Adipocyte (in vitro differentiated cells): Measurements from ENCODE around the gene TSR3.

Experiments used
- DNase-seq: peaks from one replicate; pipeline ENCODE4 v3.0.0-alpha.2; 2015; ENCODE audit warnings: low read depth
- H3K27me3 ChIP-seq: replicated peaks from 2 replicates; pipeline ENCODE4 v1.7.0; 2013; ENCODE audit warnings: mild to moderate bottlenecking, low read length, moderate library complexity; ENCODE audit not compliant: control insufficient read depth, insufficient read depth
- H3K36me3 ChIP-seq: 2 replicates; pipeline ENCODE4 v1.7.0; 2013; ENCODE audit warnings: low read length, mild to moderate bottlenecking, moderate library complexity; ENCODE audit not compliant: control insufficient read depth, insufficient read depth, severe bottlenecking
- H3K4me1 ChIP-seq: 2 replicates; pipeline ENCODE4 v1.7.0; 2013; ENCODE audit warnings: mild to moderate bottlenecking, low read length, moderate library complexity; ENCODE audit not compliant: control insufficient read depth, insufficient read depth
- H3K4me3 ChIP-seq: 2 replicates; pipeline ENCODE4 v1.7.0; 2013; ENCODE audit warnings: mild to moderate bottlenecking, low read length, moderate library complexity
- H3K9ac ChIP-seq: 2 replicates; pipeline ENCODE4 v1.7.0; 2013; ENCODE audit warnings: mild to moderate bottlenecking, low read length, moderate library complexity
- H3K9me3 ChIP-seq: 2 replicates; pipeline ENCODE4 v1.7.0; 2013; ENCODE audit warnings: mild to moderate bottlenecking, low read length, moderate library complexity; ENCODE audit not compliant: control insufficient read depth

TSR3 gene

DNA sequence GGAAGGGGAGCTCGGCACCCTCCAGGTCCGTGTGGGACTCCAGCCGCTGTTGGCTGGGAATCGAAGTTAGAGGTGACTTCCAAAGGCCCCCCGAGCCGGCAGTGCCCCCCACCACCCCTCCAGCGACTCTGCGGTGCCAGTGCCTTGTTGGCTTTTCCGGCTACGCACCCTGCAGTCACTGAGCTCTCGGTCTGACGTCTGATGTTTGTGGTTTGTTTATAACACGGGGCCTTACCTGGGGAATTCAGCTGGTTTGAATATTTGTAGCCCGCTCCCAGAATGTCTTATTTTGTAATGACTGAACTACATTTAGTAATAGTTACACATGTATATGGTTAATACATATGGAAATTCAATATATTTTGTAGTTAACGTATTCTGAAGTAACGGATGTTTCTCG, 25.3 kb downstream of the TSR3 start:
- Histone ChIP-seq H3K36me3 (peaks cover 30% of the 10 kb centered on the region), H3K9me3 (peaks cover 4% of the 10 kb centered on the region), H3K27me3 (peaks cover 3% of the 10 kb centered on the region), H3K4me1 (no peaks in the 10 kb centered on the region), H3K9ac (no peak overlapping the region), H3K4me3 (no peak overlapping the region)
- DNase-seq, result no peak

GRCh38 chr16:1325673-1326371, 25.9 kb downstream of the TSR3 start:
- no peak for DNase-seq
- Histone ChIP-seq H3K4me3 (no peak overlapping the region), H3K9ac (no peak overlapping the region), H3K9me3 (peaks cover 4% of the 10 kb centered on the region), H3K27me3 (no peaks in the 10 kb centered on the region), H3K4me1 (no peaks in the 10 kb centered on the region), H3K36me3 (peaks cover 35% of the 10 kb centered on the region)

DNA sequence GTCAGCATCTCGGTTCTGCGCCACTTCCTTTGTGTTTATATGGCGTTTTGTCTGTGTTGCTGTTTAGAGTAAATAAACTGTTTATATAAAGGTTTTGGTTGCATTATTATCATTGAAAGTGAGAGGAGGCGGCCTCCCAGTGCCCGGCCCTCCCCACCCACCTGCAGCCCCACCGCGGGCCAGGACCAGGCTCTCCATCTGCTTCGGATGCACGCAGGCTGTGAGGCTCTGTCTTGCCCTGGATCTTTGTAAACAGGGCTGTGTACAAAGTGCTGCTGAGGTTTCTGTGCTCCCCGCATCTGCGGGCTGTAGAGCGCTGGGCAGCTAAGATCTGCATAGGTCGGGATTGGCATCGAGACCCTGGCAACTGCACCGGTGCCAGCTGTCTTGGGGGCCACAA, 26.4 kb downstream of the TSR3 start:
- H3K9me3 ChIP-seq, result peaks cover under 1% of the 10 kb centered on the region
- H3K4me3 ChIP-seq, result no peak overlapping the region
- peaks cover 40% of the 10 kb centered on the region for H3K36me3 ChIP-seq
- H3K4me1 ChIP-seq, result no peaks in the 10 kb centered on the region
- no peak overlapping the region for H3K9ac ChIP-seq
- no peaks in the 10 kb centered on the region for H3K27me3 ChIP-seq
- DNase-seq, result no peak

DNA sequence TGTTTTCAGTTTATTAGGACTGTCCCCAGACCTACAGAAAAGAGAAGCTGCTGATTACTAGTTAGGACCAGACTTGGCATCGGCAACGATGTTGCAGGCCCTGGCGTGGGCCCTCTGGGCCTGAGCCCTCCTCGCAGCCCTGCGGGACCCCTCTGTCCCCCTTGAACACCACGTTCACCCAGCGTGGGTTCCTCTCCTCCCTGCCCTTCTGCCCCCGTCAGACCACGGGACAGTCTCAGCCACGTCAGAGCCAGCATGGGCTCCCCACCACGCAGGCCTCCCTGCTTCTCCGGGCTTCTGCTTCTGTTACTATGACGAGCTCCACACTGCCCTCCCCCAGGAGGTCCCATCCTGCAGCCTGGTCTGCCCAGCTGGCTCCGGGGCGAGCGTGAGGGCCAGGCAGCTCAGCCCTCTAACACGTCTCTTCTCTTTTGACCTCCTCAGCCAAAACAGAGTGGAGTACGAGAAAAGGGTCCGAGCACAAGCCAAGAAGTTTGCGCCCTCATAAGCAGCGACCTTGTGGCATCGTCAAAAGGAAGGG, 27.3 kb downstream of the TSR3 start:
- Histone ChIP-seq H3K27me3 (no peaks in the 10 kb centered on the region), H3K4me1 (no peaks in the 10 kb centered on the region), H3K9me3 (no peaks in the 10 kb centered on the region), H3K36me3 (peaks cover 49% of the 10 kb centered on the region), H3K9ac (no peak overlapping the region), H3K4me3 (no peak overlapping the region)
- no peak for DNase-seq

GRCh38 chr16:1323296-1324239, 28.1 kb downstream of the TSR3 start:
- H3K36me3 ChIP-seq, result peaks cover 57% of the 10 kb centered on the region
- no peak for DNase-seq
- no peaks in the 10 kb centered on the region for H3K4me1 ChIP-seq
- no peak overlapping the region for H3K9ac ChIP-seq
- H3K27me3 ChIP-seq, result no peaks in the 10 kb centered on the region
- no peak overlapping the region for H3K4me3 ChIP-seq
- H3K9me3 ChIP-seq, result no peaks in the 10 kb centered on the region

GRCh38 chr16:1322407-1322806, 29.3 kb downstream of the TSR3 start:
- DNase-seq, result no peak
- Histone ChIP-seq H3K27me3 (no peaks in the 10 kb centered on the region), H3K9ac (no peak overlapping the region), H3K9me3 (no peaks in the 10 kb centered on the region), H3K4me3 (no peak overlapping the region), H3K36me3 (peaks cover 69% of the 10 kb centered on the region), H3K4me1 (no peaks in the 10 kb centered on the region)

- no peaks in the 10 kb centered on the region for H3K9me3 ChIP-seq
- no peaks in the 10 kb centered on the region for H3K4me1 ChIP-seq
- H3K36me3 ChIP-seq, result peaks cover 85% of the 10 kb centered on the region
- no peak overlapping the region for H3K9ac ChIP-seq
- DNase-seq, result no peak
- H3K27me3 ChIP-seq, result no peaks in the 10 kb centered on the region
- H3K4me3 ChIP-seq, result no peak overlapping the region
Measured at GRCh38 chr16:1320658-1321240, 30.9 kb downstream of the TSR3 start.

- no peak for DNase-seq
- Histone ChIP-seq H3K4me3 (no peak overlapping the region), H3K27me3 (no peaks in the 10 kb centered on the region), H3K4me1 (no peaks in the 10 kb centered on the region), H3K9me3 (no peaks in the 10 kb centered on the region), H3K9ac (no peak overlapping the region), H3K36me3 (peaks cover 86% of the 10 kb centered on the region)
Measured at GRCh38 chr16:1320097-1320496, 31.6 kb downstream of the TSR3 start.

DNA sequence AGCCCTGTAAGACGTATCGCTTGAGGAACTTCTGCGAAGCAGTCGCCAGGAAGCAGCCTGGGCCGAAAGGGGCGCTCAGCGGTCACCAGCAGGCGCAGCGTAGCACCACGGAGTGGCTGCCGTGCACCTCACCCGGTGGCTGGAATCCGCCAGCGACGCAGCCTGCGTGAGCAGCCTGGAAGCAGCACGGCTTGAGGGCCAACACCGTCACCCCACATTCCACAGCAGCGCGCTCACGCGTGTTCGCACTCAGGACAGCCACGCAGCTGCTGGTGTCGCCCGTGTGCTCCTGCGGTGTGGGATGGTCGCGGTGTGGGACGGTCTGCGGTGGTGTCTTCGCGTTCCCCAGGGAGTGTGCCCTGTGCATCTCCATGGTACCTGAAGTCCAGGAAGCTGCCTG, 32.6 kb downstream of the TSR3 start:
- no peaks in the 10 kb centered on the region for H3K9me3 ChIP-seq
- H3K36me3 ChIP-seq, result peaks cover 84% of the 10 kb centered on the region
- no peak for DNase-seq

GRCh38 chr16:1318268-1318545, 33.5 kb downstream of the TSR3 start:
- Histone ChIP-seq H3K4me3 (no peak overlapping the region), H3K4me1 (no peaks in the 10 kb centered on the region), H3K36me3 (peaks cover 75% of the 10 kb centered on the region), H3K9ac (no peak overlapping the region), H3K27me3 (no peaks in the 10 kb centered on the region), H3K9me3 (no peaks in the 10 kb centered on the region)
- no peak for DNase-seq

More for the DNA sequence above, 32.6 kb downstream of the TSR3 start:
- Histone ChIP-seq H3K4me3 (no peak overlapping the region), H3K9ac (no peak overlapping the region), H3K27me3 (no peaks in the 10 kb centered on the region), H3K4me1 (no peaks in the 10 kb centered on the region)
